ENCODE results near the gene HYDIN.
"Not testable (repeated sequence)": the region's sequence is repeated elsewhere in the genome, so short reads cannot be mapped to it uniquely, and the experiment has no call there.

DNA sequence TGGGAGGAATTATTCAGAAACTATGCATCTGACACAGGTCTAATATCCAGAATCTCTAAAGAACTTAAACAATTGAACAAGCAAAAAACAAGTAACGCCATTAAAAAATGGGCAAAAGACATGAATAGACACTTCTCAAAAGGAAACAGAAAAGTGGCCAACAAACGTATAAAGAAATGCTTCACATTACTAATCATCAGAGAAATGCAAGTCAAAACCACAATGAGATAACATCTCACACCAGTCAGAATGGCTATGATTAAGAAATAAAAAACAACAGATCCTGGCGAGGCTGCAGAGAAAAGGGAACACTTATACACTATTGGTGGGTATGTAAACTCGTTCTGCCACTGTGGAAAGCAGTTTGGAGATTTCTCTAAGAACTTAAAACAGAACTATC is 379.2 kb downstream of the HYDIN start:
- TF ChIP-seq, protein P1, sequence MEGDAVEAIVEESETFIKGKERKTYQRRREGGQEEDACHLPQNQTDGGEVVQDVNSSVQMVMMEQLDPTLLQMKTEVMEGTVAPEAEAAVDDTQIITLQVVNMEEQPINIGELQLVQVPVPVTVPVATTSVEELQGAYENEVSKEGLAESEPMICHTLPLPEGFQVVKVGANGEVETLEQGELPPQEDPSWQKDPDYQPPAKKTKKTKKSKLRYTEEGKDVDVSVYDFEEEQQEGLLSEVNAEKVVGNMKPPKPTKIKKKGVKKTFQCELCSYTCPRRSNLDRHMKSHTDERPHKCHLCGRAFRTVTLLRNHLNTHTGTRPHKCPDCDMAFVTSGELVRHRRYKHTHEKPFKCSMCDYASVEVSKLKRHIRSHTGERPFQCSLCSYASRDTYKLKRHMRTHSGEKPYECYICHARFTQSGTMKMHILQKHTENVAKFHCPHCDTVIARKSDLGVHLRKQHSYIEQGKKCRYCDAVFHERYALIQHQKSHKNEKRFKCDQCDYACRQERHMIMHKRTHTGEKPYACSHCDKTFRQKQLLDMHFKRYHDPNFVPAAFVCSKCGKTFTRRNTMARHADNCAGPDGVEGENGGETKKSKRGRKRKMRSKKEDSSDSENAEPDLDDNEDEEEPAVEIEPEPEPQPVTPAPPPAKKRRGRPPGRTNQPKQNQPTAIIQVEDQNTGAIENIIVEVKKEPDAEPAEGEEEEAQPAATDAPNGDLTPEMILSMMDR (IDR thresholded peaks at IDR 0.05): not testable (repeated sequence)
- TF ChIP-seq POLR2A (IDR thresholded peaks at IDR 0.05): not testable (repeated sequence)
